Activated CD4-positive, CD25-positive, alpha-beta regulatory T cell treated with anti-CD3 and anti-CD28 coated beads, Interleukin-2, amount 50 U/mL, for 16 hours (primary cell): ENCODE measurements around the gene DHODH.

Experiments
- DNase-seq: peaks from one replicate; pipeline ENCODE4 v3.0.0-alpha.2; 2020; ENCODE audit warnings: low read depth, low spot score

The DHODH gene

DNA sequence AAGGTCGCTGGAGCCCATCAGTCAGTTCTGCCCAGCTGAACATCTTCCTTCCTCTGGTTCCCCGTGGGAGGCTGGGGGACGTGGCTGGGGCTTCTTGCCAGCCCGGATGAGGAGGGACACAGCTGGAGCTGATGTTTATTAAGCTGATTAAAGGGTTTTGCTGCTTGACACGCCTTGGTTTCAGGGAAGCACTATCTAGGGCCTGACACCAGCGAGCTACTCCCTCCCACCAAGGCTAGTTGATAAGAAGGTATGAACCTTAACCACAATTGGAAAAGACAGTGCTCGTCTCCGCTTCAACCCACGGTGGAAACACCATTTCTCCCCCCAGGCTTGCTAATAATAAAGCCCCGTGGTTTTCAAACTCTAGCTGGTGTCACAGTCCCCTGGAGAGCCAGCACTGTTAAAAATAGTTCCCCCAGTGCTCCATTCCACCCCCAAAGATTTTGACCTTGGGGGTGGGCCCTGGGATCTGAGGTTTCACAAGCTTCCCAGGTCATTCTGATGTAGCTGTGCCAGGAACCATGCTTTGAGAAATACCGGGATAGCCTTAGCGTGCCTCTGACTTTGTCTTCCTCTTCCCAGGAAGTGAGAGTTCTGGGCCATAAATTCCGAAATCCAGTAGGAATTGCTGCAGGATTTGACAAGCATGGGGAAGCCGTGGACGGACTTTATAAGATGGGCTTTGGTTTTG, 5.5 kb downstream of the DHODH start:
- no peak for DNase-seq

DNA sequence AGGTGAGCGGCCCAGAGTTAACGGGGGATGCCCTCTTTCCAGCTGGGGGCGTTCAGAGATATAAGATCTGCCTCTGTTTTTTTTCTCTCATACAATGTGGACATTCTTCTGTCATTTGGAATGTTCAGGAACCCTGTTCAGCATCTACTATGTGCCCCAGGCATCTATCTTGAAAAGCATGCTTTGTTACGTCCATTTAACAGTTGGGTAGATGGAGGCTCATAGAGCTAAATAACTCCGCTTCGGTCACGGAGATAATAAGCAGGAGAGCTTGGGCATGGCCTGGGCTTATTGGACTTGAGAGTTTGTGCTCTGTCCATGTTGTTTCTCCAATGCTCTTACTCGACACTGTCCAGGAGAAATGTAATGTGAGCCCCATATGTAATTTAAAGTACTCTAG, 6.1 kb downstream of the DHODH start:
- DNase-seq, result no peak

DNA sequence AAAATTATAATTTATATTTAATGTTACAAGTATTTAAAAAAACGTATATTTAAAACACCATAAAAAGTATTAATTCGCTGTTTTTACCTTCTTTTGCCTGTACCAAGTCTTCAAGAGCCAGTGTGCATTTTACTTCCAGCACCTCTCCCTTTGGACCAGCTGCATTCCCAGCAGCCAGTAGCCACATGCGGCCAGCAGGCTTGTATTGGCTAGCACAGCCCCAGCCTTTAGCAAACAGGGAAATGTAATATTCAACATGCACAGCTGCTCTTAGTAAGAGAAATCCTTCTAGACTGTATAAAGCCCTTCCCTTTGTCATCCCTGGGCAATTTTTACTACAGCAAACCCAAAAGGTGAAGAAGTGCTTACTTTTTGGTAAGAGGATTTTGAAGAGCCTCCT, 6.6 kb downstream of the DHODH start:
- DNase-seq, result no peak

DNA sequence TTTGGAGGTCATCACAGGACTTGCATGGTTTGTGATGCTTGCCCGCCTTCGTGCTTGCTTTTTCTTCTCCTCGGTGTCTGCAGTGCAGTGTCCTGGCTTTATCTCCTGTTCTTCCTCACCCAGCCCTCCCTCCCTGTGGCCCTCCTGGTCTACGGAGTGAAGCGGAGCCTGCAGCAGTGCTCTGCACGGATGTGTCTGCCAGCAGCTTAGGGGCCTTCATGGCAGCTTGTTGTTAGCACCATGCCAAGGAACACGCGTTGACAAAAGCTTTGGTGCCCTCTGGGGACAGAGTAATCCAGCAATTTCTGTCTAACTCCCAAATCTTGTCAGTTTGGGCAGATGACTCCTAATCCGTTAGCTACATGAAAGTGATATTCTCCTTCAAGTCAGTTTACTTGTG, 9.9 kb downstream of the DHODH start:
- DNase-seq, result no peak

DNA sequence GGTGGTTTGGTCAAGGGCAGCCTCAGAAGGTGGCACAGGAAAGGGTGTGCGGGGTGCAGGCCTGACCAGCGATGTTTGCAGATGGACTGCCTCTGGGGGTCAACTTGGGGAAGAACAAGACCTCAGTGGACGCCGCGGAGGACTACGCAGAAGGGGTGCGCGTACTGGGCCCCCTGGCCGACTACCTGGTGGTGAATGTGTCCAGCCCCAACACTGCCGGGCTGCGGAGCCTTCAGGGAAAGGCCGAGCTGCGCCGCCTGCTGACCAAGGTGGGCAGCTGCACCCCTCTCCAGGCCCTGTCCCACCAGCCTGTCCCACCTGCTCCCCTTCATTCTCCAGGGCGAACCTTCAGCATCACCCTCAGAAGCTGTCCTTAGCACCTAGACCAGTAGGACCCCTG, 12.5 kb downstream of the DHODH start:
- DNase-seq, result no peak

DNA sequence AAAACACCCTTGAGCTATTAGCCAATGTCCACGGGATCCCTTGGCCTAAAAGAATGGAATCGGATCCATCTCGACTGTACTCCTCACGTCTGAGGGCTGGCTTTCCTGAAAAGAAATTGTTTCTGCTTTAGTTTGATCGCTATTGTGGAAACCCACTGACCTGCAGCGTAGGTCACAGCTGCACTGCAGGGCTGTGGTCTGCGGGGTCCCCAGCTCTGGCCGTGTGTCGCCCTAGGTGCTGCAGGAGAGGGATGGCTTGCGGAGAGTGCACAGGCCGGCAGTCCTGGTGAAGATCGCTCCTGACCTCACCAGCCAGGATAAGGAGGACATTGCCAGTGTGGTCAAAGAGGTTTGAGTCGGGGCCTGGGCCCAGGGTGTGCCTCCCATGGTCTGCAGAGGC, 13.6 kb downstream of the DHODH start:
- DNase-seq, result no peak

DNA sequence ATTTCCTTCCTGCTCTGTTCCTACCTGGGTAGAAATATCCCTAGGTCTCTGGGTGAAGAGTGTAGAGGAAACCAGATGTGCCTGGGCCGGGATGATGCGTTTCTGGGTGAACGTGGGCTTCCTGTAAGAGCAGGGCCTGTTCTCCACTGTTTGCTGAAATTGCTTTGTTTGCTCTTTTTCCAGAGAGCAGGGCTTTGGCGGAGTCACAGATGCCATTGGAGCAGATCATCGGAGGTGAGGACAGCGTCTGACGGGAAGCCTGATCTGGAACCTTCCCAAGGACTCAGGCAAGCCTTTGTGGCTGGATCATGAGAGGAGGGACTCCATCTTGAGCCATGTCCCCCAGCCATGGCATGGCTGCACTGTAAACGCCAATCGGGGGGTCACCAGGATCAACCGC, 15.4 kb downstream of the DHODH start:
- DNase-seq, result no peak

DNA sequence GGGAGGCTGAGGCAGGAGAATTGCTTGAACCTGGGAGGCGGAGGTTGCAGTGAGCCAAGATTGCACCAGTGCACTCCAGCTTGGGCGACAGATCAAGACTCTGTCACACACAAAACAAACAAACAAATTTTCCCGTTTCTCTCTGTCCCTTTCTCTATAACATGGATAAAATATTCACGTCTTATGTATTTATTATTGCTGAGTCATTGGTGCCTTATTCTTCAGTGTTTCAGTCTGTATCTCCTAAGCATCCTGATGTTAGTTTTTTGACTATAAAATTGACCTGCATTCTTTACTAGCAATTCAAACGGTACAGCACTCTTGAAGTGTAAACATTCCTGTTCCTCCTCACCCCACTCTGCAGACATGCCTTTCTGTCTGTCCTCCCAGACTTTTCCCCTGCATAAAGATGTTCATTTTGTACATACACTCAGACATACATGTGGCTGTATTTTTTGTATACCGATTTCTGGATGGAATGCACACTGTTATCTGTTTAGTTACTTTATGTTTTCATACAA, 16.4 kb downstream of the DHODH start:
- no peak for DNase-seq

DNA sequence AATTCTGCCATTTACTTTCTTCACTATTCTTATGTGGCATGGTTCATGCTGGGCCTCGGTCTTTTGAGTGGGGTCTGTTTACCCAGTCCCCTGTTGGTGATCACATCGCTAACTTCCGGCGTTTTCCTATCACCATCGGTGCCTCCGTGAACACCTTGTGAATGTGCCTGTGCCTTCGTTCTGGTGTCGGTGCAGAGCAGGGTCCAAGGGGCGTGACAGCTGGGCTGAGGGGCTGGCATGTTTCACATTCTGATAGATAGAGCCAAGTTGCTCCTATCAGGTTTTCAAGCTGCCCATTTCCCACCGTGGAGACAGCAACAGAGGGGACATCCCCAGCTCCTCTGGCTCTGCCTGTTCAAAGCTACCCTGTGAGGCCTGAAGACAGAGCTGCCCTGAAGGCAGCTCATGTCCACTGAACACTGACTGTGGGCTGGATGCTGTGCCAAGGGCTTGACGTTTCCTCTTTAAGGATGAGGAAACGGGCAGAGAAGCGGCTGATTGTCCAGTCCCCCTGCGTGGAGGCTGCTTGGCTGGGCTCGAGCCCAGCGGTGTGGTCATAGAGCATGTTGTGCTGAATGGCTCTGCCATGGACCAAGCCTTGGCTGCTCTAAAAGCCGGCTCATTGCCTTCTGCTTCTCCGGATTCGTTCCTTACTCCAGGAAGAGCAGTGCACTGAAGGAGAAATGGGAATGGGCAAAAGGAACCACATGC, 17.0 kb downstream of the DHODH start:
- no peak for DNase-seq

DNA sequence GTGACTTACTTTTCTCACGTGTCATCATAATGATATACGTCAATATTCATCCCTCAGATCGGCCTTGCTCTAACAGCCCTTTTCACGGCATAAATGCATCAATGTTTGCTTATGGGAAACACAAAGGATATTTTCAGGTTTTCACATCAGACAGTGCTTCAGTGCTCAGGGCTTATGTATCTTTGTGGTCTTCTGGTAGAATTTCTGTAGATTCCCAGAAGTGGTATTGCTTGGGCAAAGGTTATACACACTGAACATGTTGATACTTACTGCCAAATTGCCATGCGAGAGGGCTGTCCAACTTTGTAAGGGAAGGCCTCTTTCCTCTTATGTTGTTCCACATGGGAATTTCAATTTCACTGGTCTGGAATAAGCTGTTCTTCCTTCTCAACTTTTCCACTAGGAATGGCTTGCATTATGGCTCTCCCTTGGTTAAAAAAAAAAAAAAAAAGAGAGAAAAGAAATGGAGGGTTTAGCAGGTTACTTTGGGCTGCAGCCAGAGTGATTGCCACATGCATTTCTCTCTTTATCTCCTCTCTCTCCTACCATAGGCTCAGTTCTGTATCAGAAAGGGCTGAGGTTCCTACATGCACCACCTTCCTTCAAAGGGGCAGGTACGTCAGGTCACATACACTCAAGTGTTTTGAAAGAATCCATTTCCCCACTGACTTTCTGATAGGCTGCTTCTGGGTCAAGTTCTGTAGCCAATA, 19.3 kb downstream of the DHODH start:
- DNase-seq, result no peak

DNA sequence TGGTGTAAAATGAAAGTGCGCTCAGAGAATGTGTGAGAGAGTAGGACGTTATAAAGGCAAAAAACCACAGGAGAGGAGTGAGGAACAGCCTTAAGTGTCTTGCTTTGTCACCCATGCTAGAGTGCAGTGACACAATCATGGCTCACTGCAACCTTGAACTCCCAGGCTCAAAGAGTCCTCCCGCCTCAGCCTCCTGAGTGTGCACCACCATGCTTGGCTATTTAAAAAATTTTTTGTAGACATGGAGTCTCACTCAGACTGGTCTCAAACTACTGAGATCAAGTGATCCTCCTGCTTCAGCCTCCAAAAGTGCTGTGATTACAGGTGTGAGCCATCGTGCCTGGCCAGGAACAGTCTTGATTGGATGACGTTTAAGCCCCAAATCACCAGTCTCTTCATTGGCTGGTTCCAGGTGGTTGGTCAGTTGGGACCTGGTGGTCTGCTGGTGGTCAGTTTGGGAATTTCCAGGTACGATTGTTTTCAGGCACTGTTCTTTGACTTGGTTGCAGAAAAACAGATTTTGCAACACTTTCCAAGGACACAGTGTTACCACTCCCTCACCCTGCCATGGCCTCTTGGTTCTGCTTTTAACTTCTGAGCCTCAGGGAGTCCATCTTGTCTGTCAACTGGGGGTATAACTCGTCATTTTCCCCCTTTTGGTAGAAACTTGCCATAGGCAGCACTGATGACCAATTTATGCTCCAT, 21.2 kb downstream of the DHODH start:
- DNase-seq, result no peak

DNA sequence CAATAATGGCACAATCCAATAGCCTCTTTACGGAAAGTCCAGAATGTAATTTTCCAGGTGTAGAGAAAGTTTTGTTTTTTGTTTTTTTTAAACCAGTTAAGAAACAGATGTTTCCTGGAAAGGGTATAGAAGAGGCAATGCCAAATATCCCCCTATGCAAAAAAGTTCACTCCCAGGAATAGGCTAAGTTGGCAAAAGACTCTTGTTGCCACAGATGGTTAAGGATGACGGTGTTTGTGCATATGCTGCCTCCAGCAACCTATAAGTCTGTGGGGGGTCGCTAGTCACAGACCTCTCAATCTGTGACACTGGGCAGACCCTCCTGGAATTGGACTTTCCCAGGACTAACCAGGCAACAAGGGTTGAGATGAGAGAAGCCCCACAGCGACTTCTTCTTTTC, 24.9 kb downstream of the DHODH start:
- no peak for DNase-seq

DNA sequence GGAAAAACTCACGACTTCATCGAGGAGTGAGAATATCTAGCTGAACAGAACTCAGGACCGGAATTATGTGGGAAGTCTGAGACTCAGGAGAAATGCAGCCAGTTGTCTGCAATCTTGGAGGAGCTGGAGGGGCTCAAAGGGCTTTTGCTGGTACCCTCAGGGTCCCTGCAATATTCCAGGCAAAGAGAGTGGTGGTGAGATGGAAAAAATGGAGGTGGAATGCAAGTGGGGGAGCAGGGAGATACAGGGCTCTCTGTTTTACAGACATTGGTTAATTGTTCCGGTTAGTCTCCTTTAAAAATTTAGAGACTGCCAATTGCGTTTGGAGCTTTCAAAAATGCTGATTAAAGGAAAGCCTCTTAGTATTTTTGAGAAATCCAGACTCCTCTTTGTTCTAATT, 27.6 kb downstream of the DHODH start:
- no peak for DNase-seq

DNA sequence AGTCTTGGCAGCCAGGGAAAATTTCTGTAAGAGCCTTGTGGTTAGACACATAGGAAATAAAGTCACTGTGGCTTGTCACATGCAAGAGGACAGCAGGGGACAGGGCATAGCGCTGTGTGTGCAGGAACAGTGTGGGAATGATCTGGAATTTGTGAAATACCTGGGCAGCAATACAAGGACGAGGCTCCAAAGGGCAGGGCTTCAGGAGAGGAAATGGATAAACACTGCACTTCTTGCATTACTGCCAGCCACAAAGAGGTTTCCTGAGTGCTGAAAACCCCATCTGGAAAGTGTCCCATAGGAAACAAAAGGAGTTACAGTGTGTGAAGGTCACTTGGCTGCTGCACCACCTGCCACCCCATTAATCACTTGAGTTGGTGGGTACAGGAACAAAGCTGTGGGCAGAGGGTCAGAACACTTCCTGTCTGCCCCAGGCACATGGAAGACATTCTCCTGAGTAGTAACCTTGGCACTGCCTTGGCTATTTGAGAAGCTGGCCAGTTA, 33.7 kb downstream of the DHODH start:
- DNase-seq, result no peak

DNA sequence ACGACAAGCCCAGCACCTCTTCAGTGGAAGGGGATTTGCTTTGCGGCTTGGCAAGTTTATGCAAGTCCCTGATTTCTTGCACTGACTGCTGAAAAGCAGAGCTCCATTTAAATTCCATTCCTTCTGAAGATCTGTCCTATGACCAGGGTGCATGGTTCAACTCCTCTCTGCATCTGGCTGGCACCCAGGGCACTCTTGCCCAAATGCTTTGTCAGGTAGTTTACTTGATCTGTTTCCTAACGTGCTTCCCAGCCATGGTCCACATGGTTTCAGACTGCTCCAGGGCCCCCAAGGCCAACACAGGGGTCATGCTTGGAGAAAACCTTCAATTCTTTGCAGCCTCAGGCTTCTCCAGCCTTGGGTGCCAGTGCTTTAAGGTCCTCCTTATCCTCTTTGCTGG, 34.5 kb downstream of the DHODH start:
- DNase-seq, result no peak

DNA sequence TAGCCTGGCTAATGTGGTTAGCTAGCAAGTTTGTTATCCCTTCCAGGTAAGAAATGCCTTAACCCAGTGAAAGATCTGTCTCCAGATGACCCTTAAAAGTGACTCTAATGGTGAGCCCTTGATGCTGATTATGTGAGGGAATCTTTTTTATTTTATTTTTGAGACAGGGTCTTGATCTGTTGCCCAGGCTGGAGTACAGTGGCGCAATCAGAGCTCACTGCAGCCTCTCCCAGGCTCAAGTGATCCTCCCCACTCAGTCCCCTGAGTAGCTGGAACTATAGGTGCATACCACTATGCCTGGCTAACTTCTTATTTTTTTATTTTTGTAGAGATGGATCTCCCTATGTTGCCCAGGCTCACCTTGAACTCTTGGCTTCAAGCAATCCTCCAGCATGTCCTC, 35.0 kb downstream of the DHODH start:
- no peak for DNase-seq

DNA sequence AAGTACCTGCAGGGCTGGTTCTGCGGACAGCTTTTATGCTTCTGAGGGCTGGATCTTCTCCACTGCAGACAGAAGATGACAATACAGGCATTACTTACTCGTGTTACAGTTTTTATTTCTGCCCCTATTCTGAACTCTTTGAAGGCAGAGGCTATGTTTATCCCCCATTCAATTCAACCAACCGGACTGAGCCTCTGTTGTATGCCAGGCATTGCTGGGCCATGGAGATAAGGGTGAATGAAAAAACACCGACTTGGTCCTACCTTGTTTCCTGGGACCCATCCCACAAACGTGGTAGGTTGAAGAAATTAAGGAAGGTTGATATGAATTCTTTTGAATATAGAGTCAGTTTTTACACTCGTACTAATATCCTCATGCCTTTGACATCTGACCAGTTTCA, 35.8 kb downstream of the DHODH start:
- DNase-seq, result no peak

DNA sequence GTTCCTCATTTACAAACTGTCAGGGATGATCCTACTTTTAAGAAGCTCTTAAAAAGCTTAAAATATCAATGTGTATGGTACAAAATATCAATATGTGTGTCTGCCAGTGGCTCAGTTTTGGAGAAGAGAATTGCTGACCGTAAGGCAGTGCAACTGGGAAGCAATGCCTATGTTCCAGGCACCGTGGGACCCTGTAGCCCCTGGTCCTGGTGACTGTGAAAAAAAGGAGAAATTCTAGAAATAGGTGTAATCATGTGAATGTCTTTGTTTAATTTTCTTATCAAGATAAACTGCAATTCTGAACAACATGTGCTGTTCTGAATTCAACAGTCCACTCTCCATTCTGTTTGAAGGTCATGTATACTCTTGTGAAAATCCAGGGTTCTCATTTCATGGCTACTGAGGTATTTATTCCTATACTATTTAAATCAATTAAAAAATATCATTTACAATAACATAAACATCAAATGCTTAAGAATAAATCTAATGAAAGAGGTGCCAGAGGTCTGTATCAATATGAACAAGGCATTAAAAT, 36.3 kb downstream of the DHODH start:
- DNase-seq, result no peak

DNA sequence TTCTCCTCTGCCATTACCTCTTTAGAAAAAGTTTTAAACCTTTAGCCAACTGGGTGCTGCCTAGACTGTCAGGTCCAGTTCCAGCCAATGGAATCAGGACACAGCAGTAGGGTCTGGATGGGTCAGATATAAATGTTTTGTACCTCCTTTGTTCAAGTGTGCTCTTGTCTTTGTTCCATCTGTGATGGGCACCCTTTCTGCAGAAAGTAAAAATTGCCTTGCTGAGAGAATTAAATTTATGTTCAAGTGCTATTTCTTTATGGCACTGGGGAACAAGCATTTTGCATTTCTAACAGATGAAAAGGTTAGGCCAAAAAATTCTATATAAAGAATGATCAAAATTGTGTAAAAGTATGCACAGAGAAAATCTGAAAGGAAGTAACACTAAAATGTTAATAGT, 40.6 kb downstream of the DHODH start:
- no peak for DNase-seq

DNA sequence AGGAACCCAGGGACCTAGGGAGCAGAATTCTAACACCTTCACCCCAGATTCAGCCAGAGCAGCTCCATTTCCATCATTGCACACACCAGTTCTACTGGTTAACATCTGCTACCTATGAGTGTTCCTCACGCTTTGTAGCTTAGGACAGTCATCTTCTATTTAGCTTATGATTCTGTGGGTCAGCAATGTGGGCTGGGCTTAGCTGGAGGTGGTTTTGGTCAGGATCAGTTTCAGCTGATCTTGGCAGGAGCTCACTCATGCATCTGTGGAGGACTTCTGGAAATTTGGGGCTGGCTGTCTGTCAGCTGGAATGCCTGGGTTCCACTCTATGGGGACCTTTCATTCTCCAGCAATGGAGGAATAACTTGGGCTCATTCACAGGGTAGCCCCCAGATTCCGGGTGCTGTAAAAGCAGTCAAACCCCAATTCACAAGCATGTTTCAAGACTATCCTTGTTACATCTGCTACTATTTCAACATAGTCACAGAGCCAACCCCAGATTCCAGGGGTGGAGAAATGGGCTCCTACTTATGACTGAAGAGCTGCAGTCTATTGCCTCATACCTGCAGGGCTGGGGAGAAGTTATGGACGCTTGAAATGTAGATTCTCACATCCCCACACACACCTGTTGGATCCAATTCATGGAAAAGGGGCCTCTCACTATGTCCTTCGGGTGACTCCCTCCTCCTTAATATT, 42.4 kb downstream of the DHODH start:
- DNase-seq, result no peak

DNA sequence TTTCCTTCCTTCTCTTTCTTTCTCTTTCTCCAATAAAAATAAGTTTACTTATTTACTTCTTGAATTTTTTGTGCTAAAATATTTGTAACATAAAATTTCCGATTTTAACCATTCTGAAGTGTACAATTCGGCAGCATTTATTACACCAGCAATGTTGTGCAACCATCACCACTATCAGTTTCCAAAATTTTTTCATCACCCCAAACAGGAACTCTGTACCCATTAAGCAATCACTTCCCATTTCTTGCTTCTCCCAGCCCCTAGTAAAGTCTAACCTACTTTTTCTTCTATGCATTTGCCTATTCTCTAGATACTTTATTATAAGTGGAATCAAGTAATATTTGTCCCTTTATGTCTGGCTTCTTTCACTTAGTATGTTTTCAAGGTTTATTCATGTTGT, 43.3 kb downstream of the DHODH start:
- no peak for DNase-seq
